GM21515 (cell line): Measurements from ENCODE around the gene HOXC10.

Experiments used
- ATAC-seq: cut with Tn5 transposase; IDR thresholded peaks from one replicate; pipeline ENCODE4 v1.9.1; 2021; ENCODE audit not compliant: unreplicated experiment

The HOXC10 gene

GRCh38 chr12:54028314-54029201, 43.6 kb downstream of the HOXC10 start, which contains the start of gene HOXC6:
HOXC6 (plus strand) TSS chr12:54028440; CDS start chr12:54028522, 82 bp downstream.
- no peak for ATAC-seq

GRCh38 chr12:54029529-54030441, 44.8 kb downstream of the HOXC10 start:
- ATAC-seq: no peak

GRCh38 chr12:54030442-54030801, 45.5 kb downstream of the HOXC10 start:
- ATAC-seq: no peak

- ATAC-seq: no peak
These were observed 46.0 kb downstream of the HOXC10 start for GRCh38 chr12:54030889-54031471.

GRCh38 chr12:54031480-54031879, 46.5 kb downstream of the HOXC10 start:
- no peak for ATAC-seq

- ATAC-seq: no peak
These were observed 47.2 kb downstream of the HOXC10 start for GRCh38 chr12:54032086-54032619.

- no peak for ATAC-seq
These were observed 47.7 kb downstream of the HOXC10 start, which contains the start of gene HOXC5 for GRCh38 chr12:54032627-54033100. HOXC5 (plus strand) TSS chr12:54033050; CDS start chr12:54033123, 73 bp downstream.

- no peak for ATAC-seq
These were observed 48.4 kb downstream of the HOXC10 start for GRCh38 chr12:54033106-54033979.

- ATAC-seq: no peak
These were observed 49.2 kb downstream of the HOXC10 start for GRCh38 chr12:54033980-54034784.

- ATAC-seq: no peak
These were observed 49.9 kb downstream of the HOXC10 start for GRCh38 chr12:54034785-54035310.

- ATAC-seq: no peak
These were observed 50.8 kb downstream of the HOXC10 start for GRCh38 chr12:54035568-54036264.

GRCh38 chr12:54036620-54037359, 51.8 kb downstream of the HOXC10 start:
- no peak for ATAC-seq

- ATAC-seq: no peak
These were observed 52.7 kb downstream of the HOXC10 start for GRCh38 chr12:54037360-54038283.

- no peak for ATAC-seq
These were observed 53.4 kb downstream of the HOXC10 start for GRCh38 chr12:54038284-54038870.

- ATAC-seq: no peak
These were observed 54.0 kb downstream of the HOXC10 start for GRCh38 chr12:54038871-54039414.
